Measurements from ENCODE around the gene ACTN1.

DNA sequence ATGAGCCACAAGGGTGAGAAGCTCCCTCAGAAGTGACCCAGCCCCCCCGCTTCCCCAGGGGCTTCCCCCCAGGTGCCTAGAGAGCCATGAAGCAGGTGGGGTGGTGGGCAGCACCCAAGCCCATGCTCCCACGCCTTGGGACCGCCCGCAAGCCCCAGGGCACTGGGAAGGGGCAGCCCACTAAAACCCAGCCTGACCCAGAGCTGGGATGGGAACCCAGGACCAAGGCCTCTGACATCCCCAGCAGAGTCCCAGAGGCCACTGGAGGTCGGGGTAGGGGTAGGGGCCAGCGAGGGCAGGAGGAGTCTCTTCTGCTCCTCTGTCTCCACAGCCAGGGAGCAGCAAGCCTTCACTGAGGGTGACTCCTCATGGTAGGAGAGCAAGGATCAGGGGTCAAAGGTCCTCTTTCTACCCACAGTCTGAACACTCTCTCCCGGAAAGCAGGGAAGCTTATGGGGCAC lies 99.8 kb downstream of the ACTN1 start:
- TF ChIP-seq CTCF (conservative IDR thresholded peaks at IDR 0.05; ENCODE audit: low read depth in 2 of 2) (no peak), JUNB (IDR thresholded peaks at IDR 0.05; ENCODE audit: unreplicated experiment) (no peak), POLR2AphosphoS5 (IDR thresholded peaks at IDR 0.05; ENCODE audit: low read depth) (no peak), NANOG (IDR thresholded peaks at IDR 0.05; ENCODE audit: borderline replicate concordance) (no peak)
